ENCODE data around the gene PAK3.

PAK3 gene

DNA sequence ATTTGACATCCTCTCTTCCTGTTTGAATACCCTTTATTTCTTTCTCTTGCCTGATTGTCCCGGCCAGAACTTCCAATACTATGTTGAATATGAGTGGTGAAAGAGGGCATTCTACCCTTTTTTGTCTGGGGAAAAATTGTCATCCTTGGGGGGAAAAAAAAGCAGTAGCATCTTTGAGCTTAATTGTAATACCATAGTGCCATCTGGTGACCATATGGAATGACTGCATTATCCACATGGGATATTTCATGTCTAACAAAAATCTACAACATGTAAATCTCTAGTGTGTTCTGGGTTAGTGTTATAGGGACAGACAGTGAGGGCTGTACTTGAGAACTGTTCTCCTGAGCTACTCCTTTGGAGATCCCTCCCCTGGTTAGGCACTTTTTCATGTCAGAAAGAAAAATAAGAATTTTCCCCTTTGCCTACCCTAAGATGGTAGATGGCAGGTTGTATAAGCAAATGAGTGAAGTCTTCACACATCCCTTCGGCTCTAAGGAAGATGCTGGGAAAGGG, 148.3 kb downstream of the PAK3 start:
- no peak overlapping the region for H3K9ac ChIP-seq (ENCODE audit: low read length in 5 of 5)
- peaks cover 0 to 12% (median 3%) of the 10 kb centered on the region in 5 donors for H3K27me3 ChIP-seq (ENCODE audit: control insufficient read depth in 5 of 5, insufficient read depth in 4 of 5, low read length in 5 of 5)
- no peaks in the 10 kb centered on the region for H3K4me1 ChIP-seq (ENCODE audit: control insufficient read depth in 5 of 5, insufficient read depth in 5 of 5, low read length in 5 of 5)
- H3K9me3 ChIP-seq (ENCODE audit: control insufficient read depth in 5 of 5, low read length in 5 of 5) = no peaks in the 10 kb centered on the region
- H3K27ac ChIP-seq (ENCODE audit: low read depth, low read length) = no peak overlapping the region
- H3K4me3 ChIP-seq (ENCODE audit: low read depth in 1 of 5, low read length in 5 of 5) = no peak overlapping the region
- H3K36me3 ChIP-seq (ENCODE audit: control insufficient read depth in 5 of 5, insufficient read depth in 5 of 5, low read length in 5 of 5) = no peaks in the 10 kb centered on the region

DNA sequence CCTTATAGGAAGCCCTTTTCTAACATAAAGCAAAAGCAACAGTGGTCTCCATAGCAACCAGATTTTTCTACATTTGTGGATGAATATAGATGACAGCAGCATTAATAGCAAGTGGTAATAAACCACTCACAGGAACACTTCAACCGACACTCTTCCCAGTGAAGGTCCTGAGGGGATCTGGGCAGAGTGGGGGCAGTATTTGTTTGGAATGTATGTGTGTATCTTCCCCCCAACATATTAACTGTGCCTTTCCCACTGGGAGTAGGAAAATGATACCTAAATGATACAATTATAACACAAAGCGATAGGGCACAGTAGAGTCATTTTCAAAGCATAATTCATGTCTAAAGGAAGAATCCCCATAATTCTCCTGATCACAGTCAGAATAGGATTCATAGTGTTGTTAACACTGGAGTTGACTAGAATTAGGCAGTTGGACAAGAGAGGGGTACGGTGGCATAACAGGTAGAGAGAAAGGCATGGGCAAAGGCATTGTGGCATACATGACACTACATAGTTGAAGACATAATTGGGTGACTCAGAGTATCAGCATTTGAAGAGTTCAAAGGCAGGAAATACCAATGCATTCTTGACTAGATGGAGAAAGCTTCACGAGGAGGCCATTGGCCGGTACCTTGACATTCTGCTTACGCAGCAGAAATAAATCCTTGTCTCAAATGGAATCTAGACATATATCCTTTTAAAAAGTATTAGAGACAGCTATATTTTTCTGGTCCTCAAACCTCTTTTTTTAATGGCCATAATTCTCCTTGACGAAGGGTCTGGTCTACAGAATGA, 159.1 kb downstream of the PAK3 start:
- H3K4me3 ChIP-seq (ENCODE audit: low read depth in 1 of 5, low read length in 5 of 5) = no peak overlapping the region
- H3K27ac ChIP-seq (ENCODE audit: low read depth, low read length) = no peak overlapping the region
- no peaks in the 10 kb centered on the region for H3K36me3 ChIP-seq (ENCODE audit: control insufficient read depth in 5 of 5, insufficient read depth in 5 of 5, low read length in 5 of 5)
- H3K9me3 ChIP-seq (ENCODE audit: control insufficient read depth in 5 of 5, low read length in 5 of 5) = no peaks in the 10 kb centered on the region
- H3K27me3 ChIP-seq (ENCODE audit: control insufficient read depth in 5 of 5, insufficient read depth in 4 of 5, low read length in 5 of 5) = peaks cover 3 to 14% (median 4%) of the 10 kb centered on the region in 5 donors
- no peak overlapping the region for H3K9ac ChIP-seq (ENCODE audit: low read length in 5 of 5)
- peaks cover 0 to 6% (median 0%) of the 10 kb centered on the region in 5 donors for H3K4me1 ChIP-seq (ENCODE audit: control insufficient read depth in 5 of 5, insufficient read depth in 5 of 5, low read length in 5 of 5)

DNA sequence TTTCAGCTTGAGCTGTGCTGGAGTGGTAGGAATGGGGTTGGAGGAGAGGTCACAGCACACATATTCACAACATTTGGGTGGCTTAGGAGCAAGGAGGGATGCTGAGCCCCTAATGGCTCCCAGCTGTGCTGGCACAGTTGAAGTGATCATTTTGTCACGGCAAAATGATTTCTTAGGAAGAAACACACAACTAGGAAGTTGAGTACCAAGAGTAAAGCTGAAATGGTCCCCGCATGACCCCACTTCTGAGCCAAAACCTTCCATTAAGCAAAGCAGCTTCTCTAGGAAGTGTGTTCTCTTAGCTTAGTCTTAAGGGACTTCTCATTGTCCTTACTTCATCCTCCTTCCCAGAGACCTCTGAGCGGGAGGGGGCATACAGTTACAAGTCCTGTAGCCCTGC, 161.7 kb downstream of the PAK3 start:
- no peak overlapping the region for H3K27ac ChIP-seq (ENCODE audit: low read depth, low read length)
- peaks cover 3 to 9% (median 6%) of the 10 kb centered on the region in 5 donors for H3K27me3 ChIP-seq (ENCODE audit: control insufficient read depth in 5 of 5, insufficient read depth in 4 of 5, low read length in 5 of 5)

DNA sequence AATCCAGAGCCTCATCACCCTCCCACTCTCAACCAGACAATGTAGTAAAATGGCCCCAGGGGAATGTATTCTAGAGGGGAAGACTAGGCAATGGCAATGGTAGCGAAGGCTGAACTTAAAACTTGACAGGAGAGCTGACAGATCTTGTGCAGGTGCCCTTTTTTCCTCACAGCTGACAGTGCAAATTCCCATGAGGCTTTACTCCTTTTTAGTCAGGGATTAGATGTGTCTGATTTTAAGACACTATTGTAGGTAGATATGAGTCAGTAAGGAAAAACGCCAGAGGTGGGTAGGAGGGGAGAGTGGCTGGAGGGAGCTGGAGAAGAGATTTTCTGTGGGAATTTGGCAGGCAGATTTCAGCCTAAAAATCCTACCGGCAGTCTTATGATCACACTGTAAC, 163.6 kb downstream of the PAK3 start:
- Histone ChIP-seq H3K27ac (ENCODE audit: low read depth, low read length) (no peak overlapping the region), H3K9ac (ENCODE audit: low read length in 5 of 5) (no peak overlapping the region), H3K4me1 (ENCODE audit: control insufficient read depth in 5 of 5, insufficient read depth in 5 of 5, low read length in 5 of 5) (peaks cover 0 to 9% (median 0%) of the 10 kb centered on the region in 5 donors), H3K36me3 (ENCODE audit: control insufficient read depth in 5 of 5, insufficient read depth in 5 of 5, low read length in 5 of 5) (no peaks in the 10 kb centered on the region), H3K4me3 (ENCODE audit: low read depth in 1 of 5, low read length in 5 of 5) (no peak overlapping the region), H3K9me3 (ENCODE audit: control insufficient read depth in 5 of 5, low read length in 5 of 5) (no peaks in the 10 kb centered on the region), H3K27me3 (ENCODE audit: control insufficient read depth in 5 of 5, insufficient read depth in 4 of 5, low read length in 5 of 5) (peaks cover 3 to 9% (median 7%) of the 10 kb centered on the region in 5 donors)

More for the DNA sequence above, 161.7 kb downstream of the PAK3 start:
- H3K36me3 ChIP-seq (ENCODE audit: control insufficient read depth in 5 of 5, insufficient read depth in 5 of 5, low read length in 5 of 5) = no peaks in the 10 kb centered on the region
- no peak overlapping the region for H3K4me3 ChIP-seq (ENCODE audit: low read depth in 1 of 5, low read length in 5 of 5)
- no peaks in the 10 kb centered on the region for H3K9me3 ChIP-seq (ENCODE audit: control insufficient read depth in 5 of 5, low read length in 5 of 5)
- no peak overlapping the region for H3K9ac ChIP-seq (ENCODE audit: low read length in 5 of 5)
- H3K4me1 ChIP-seq (ENCODE audit: control insufficient read depth in 5 of 5, insufficient read depth in 5 of 5, low read length in 5 of 5) = peaks cover 0 to 9% (median 0%) of the 10 kb centered on the region in 5 donors

DNA sequence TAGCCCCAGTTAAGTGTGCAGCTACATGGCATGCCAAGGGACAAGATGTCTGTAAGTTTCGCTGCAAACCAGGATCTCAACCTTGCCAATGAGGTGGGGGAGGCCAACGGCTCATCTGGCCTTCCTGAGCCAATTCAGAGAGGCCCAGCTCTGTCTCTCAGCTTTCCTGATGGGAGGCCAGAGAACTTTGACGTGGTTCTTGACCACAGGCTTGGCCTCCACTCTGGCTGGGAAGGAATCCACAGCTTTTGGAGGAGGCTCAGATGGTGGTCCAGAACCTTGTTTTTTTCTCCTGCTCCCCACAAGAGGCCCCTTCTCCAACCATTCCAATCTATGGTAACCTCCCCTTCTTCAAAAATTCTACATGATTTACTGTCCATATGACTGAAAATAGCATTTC, 164.5 kb downstream of the PAK3 start:
- H3K4me1 ChIP-seq (ENCODE audit: control insufficient read depth in 5 of 5, insufficient read depth in 5 of 5, low read length in 5 of 5) = peaks cover 0 to 9% (median 0%) of the 10 kb centered on the region in 5 donors
- H3K27me3 ChIP-seq (ENCODE audit: control insufficient read depth in 5 of 5, insufficient read depth in 4 of 5, low read length in 5 of 5) = peaks cover 0 to 8% (median 5%) of the 10 kb centered on the region in 5 donors
- no peak overlapping the region for H3K27ac ChIP-seq (ENCODE audit: low read depth, low read length)

DNA sequence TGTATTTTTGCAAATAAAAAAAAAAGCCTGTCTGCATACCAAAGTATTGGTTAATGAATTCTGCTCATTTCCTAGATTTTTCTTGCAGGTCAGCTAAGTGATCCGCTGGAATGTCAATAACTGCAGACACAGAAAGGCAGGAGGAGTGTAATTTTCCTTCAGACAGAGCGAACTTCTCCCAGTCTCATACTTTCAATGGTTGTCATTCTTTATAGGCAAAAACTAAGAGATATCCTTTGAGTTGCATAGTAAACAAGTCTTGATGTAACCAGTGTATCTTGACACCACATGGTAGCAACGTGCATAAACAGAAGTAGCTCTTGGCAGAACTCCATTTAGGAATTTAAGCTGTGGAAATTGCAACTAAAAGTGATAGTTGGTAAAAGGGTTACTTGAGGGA, 166.1 kb downstream of the PAK3 start:
- H3K9ac ChIP-seq (ENCODE audit: low read length in 5 of 5) = no peak overlapping the region
- H3K9me3 ChIP-seq (ENCODE audit: control insufficient read depth in 5 of 5, low read length in 5 of 5) = no peaks in the 10 kb centered on the region
- no peaks in the 10 kb centered on the region for H3K36me3 ChIP-seq (ENCODE audit: control insufficient read depth in 5 of 5, insufficient read depth in 5 of 5, low read length in 5 of 5)
- no peak overlapping the region for H3K27ac ChIP-seq (ENCODE audit: low read depth, low read length)
- peaks cover 0 to 9% (median 0%) of the 10 kb centered on the region in 5 donors for H3K4me1 ChIP-seq (ENCODE audit: control insufficient read depth in 5 of 5, insufficient read depth in 5 of 5, low read length in 5 of 5)
- no peak overlapping the region for H3K4me3 ChIP-seq (ENCODE audit: low read depth in 1 of 5, low read length in 5 of 5)
- peaks cover 0 to 12% (median 11%) of the 10 kb centered on the region in 5 donors for H3K27me3 ChIP-seq (ENCODE audit: control insufficient read depth in 5 of 5, insufficient read depth in 4 of 5, low read length in 5 of 5)

More for the DNA sequence above, 164.5 kb downstream of the PAK3 start:
- Histone ChIP-seq H3K36me3 (ENCODE audit: control insufficient read depth in 5 of 5, insufficient read depth in 5 of 5, low read length in 5 of 5) (no peaks in the 10 kb centered on the region), H3K9me3 (ENCODE audit: control insufficient read depth in 5 of 5, low read length in 5 of 5) (no peaks in the 10 kb centered on the region), H3K4me3 (ENCODE audit: low read depth in 1 of 5, low read length in 5 of 5) (no peak overlapping the region), H3K9ac (ENCODE audit: low read length in 5 of 5) (no peak overlapping the region)

DNA sequence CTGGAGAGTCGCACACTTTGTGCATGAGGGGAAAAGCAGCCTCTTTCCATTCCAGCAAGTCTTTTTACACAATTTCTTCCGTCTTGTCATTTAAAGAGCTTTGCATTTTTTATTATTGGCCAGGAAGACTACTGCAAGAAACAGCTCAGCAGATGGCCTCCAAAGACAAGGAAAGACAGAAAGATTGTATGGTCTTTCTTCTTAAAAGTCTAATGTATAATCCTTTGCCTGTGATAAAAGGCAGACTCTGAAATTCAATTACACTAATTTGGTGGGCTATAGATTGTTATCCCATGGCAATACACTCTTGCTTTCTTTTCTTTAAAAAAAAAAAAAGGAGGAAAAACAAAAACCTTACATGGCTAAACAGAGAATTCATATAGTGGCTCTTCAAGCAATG, 168.4 kb downstream of the PAK3 start:
- H3K4me1 ChIP-seq (ENCODE audit: control insufficient read depth in 5 of 5, insufficient read depth in 5 of 5, low read length in 5 of 5) = peaks cover 0 to 2% (median 0%) of the 10 kb centered on the region in 5 donors
- H3K9ac ChIP-seq (ENCODE audit: low read length in 5 of 5) = no peak overlapping the region
- no peak overlapping the region for H3K4me3 ChIP-seq (ENCODE audit: low read depth in 1 of 5, low read length in 5 of 5)
- H3K9me3 ChIP-seq (ENCODE audit: control insufficient read depth in 5 of 5, low read length in 5 of 5) = no peaks in the 10 kb centered on the region
- H3K36me3 ChIP-seq (ENCODE audit: control insufficient read depth in 5 of 5, insufficient read depth in 5 of 5, low read length in 5 of 5) = no peaks in the 10 kb centered on the region
- peaks cover 0 to 19% (median 14%) of the 10 kb centered on the region in 5 donors for H3K27me3 ChIP-seq (ENCODE audit: control insufficient read depth in 5 of 5, insufficient read depth in 4 of 5, low read length in 5 of 5)
- no peak overlapping the region for H3K27ac ChIP-seq (ENCODE audit: low read depth, low read length)

DNA sequence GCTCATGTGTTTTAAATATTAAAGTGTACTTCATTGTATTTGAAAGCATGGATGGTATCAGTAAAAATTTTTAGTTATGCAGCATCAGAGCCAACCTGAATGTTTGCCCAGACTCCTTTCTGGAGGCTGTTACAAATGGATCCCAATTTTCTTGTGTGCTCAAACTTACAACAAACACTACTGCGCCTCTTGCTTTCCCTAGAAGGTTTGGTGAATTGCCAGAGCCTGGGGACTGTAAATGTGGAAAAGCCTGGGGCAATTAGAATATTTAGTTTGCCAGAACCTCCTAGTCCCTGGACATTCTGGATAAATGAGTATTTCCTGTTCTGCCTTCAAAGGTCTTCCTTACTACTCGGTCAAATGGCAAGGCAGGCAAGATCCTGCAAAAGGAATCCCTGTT, 169.5 kb downstream of the PAK3 start:
- Histone ChIP-seq H3K9me3 (ENCODE audit: control insufficient read depth in 5 of 5, low read length in 5 of 5) (no peaks in the 10 kb centered on the region), H3K4me3 (ENCODE audit: low read depth in 1 of 5, low read length in 5 of 5) (no peak overlapping the region), H3K27ac (ENCODE audit: low read depth, low read length) (no peak overlapping the region), H3K36me3 (ENCODE audit: control insufficient read depth in 5 of 5, insufficient read depth in 5 of 5, low read length in 5 of 5) (no peaks in the 10 kb centered on the region), H3K27me3 (ENCODE audit: control insufficient read depth in 5 of 5, insufficient read depth in 4 of 5, low read length in 5 of 5) (peaks cover 0 to 26% (median 17%) of the 10 kb centered on the region in 5 donors), H3K9ac (ENCODE audit: low read length in 5 of 5) (no peak overlapping the region), H3K4me1 (ENCODE audit: control insufficient read depth in 5 of 5, insufficient read depth in 5 of 5, low read length in 5 of 5) (peaks cover 0 to 3% (median 0%) of the 10 kb centered on the region in 5 donors)

DNA sequence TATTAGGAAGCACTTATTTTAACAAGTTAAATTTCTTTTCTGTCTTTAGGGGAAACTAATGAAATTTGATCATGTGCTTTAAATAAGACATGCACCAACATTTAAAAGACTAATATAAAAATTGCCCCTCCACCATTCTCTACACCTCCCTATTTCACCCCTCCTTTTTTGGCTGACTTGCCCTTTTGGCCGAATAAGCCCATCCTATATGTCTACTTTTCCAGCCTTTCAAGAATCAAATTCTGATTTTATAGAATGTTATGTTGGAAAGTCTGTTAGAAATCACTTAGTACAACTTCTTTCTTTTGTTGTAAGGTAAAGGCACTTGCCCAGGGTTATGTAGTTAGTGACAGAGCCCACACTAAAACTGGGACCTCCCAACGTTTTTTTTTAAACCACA, 172.5 kb downstream of the PAK3 start:
- no peak overlapping the region for H3K4me3 ChIP-seq (ENCODE audit: low read depth in 1 of 5, low read length in 5 of 5)
- no peaks in the 10 kb centered on the region for H3K9me3 ChIP-seq (ENCODE audit: control insufficient read depth in 5 of 5, low read length in 5 of 5)
- peaks cover 0 to 36% (median 15%) of the 10 kb centered on the region in 5 donors for H3K27me3 ChIP-seq (ENCODE audit: control insufficient read depth in 5 of 5, insufficient read depth in 4 of 5, low read length in 5 of 5)
- H3K9ac ChIP-seq (ENCODE audit: low read length in 5 of 5) = no peak overlapping the region
- H3K27ac ChIP-seq (ENCODE audit: low read depth, low read length) = no peak overlapping the region
- H3K4me1 ChIP-seq (ENCODE audit: control insufficient read depth in 5 of 5, insufficient read depth in 5 of 5, low read length in 5 of 5) = peaks cover 0 to 3% (median 0%) of the 10 kb centered on the region in 5 donors
- H3K36me3 ChIP-seq (ENCODE audit: control insufficient read depth in 5 of 5, insufficient read depth in 5 of 5, low read length in 5 of 5) = no peaks in the 10 kb centered on the region

DNA sequence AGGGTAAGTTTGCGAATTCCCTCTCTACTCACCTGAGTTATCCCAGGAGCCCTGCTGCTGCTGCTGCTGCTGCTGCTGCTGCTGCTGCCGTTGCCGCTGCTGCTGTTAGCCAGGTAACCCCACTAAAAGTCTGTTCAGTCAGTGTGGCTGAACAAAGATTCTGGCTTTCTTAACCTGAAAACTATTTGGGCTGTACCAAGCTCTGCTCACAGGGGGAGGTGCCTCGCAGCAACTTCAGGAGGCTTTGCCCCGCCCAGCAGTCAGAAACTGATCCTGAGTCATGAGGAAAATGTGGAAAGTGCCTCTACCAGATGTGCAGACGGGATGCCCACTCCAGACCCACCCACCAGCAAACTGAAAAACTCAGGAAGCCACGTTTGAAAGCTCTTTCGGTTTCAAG, 174.3 kb downstream of the PAK3 start, which contains the start of gene CAPN6:
Gene CAPN6, minus strand, starts transcription at position 145 of the 400 bp plus-strand sequence. CDS start 6,547 bp downstream, outside the sequence.
- H3K27me3 ChIP-seq (ENCODE audit: control insufficient read depth in 5 of 5, insufficient read depth in 4 of 5, low read length in 5 of 5) = peaks cover 0 to 47% (median 19%) of the 10 kb centered on the region in 5 donors
- no peak within 1 kb of the TSS for H3K9ac ChIP-seq (ENCODE audit: low read length in 5 of 5)
- no peak within 1 kb of the TSS for H3K27ac ChIP-seq (ENCODE audit: low read depth, low read length)
- no peaks in the 10 kb centered on the region for H3K9me3 ChIP-seq (ENCODE audit: control insufficient read depth in 5 of 5, low read length in 5 of 5)
- H3K4me3 ChIP-seq (ENCODE audit: low read depth in 1 of 5, low read length in 5 of 5) = peak within 1 kb of the TSS in 1 of 5 donors; percentile 17
- H3K36me3 ChIP-seq (ENCODE audit: control insufficient read depth in 5 of 5, insufficient read depth in 5 of 5, low read length in 5 of 5) = no peaks in the 10 kb centered on the region
- peaks cover 0 to 3% (median 0%) of the 10 kb centered on the region in 5 donors for H3K4me1 ChIP-seq (ENCODE audit: control insufficient read depth in 5 of 5, insufficient read depth in 5 of 5, low read length in 5 of 5)
